HL-60 (cell line): ENCODE results near the gene COCH.

Experiments
- DNase-seq, 2 experiments: peaks; one replicate each; pipeline ENCODE4 v3.0.0-alpha.2; 2010 to 2020; ENCODE audit warnings: low read depth in 1 of 2, low spot score in 1 of 2
- H3K27ac ChIP-seq: fragments of 250-450 bp; sonication (Bioruptor Pico); replicated peaks from 2 replicates; pipeline ENCODE4 v1.5.1; 2020; ENCODE audit warnings: mild to moderate bottlenecking, moderate library complexity
- H3K27me3 ChIP-seq: fragments of 250-450 bp; sonication (Bioruptor Pico); 2 replicates; pipeline ENCODE4 v1.5.1; 2021; ENCODE audit warnings: mild to moderate bottlenecking, moderate library complexity; ENCODE audit not compliant: insufficient read depth, poor library complexity, severe bottlenecking
- H3K4me3 ChIP-seq: replicated peaks from 2 replicates; pipeline ENCODE4 v1.5.1; 2011; ENCODE audit warnings: mild to moderate bottlenecking, control low read depth, low read length; ENCODE audit not compliant: insufficient read depth
- CTCF ChIP-seq: IDR thresholded peaks from one replicate; pipeline ENCODE4 v1.5.1; 2011; ENCODE audit warnings: low read length, control low read depth, inconsistent platforms; ENCODE audit not compliant: insufficient read depth
- GABPA ChIP-seq: IDR thresholded peaks from 2 replicates; pipeline ENCODE4 v1.6.1; 2012; ENCODE audit warnings: low read depth
- POLR2AphosphoS5 ChIP-seq: IDR thresholded peaks from 2 replicates; pipeline ENCODE4 v1.6.1; 2012; ENCODE audit warnings: low read depth
- REST ChIP-seq: IDR thresholded peaks from 2 replicates; pipeline ENCODE4 v1.6.1; 2012; ENCODE audit warnings: low read depth; ENCODE audit not compliant: insufficient replicate concordance
- SPI1 ChIP-seq: IDR thresholded peaks from 2 replicates; pipeline ENCODE4 v1.6.1; 2012; ENCODE audit warnings: low read depth, mild to moderate bottlenecking, borderline replicate concordance

The COCH gene

GRCh38 chr14:30903285-30904124 lies 29.1 kb downstream of the COCH start:
- no peak for TF ChIP-seq REST
- TF ChIP-seq SPI1: no peak
- no peak for TF ChIP-seq GABPA
- TF ChIP-seq CTCF: no peak
- no peak for TF ChIP-seq POLR2AphosphoS5
- Histone ChIP-seq H3K4me3 (no peak overlapping the region), H3K27ac (no peak overlapping the region), H3K27me3 (no peaks in the 10 kb centered on the region)
- no peak for DNase-seq

GRCh38 chr14:30906752-30907658 lies 32.6 kb downstream of the COCH start:
- Histone ChIP-seq H3K27me3 (no peaks in the 10 kb centered on the region), H3K27ac (no peak overlapping the region), H3K4me3 (no peak overlapping the region)
- no peak for TF ChIP-seq SPI1
- no peak for TF ChIP-seq REST
- no peak for TF ChIP-seq CTCF
- TF ChIP-seq POLR2AphosphoS5: no peak
- no peak for TF ChIP-seq GABPA
- peak; percentile 4 to 5 for DNase-seq

- TF ChIP-seq REST: no peak
- TF ChIP-seq POLR2AphosphoS5: no peak
- no peak for TF ChIP-seq CTCF
- TF ChIP-seq SPI1: no peak
- no peak for TF ChIP-seq GABPA
- no peaks in the 10 kb centered on the region for H3K27me3 ChIP-seq
- DNase-seq: no peak
- H3K4me3 ChIP-seq: no peak overlapping the region
- H3K27ac ChIP-seq: no peak overlapping the region
Measured at GRCh38 chr14:30907659-30908057, 33.3 kb downstream of the COCH start.
